OCI-LY7 (cell line): ENCODE data around the gene FGD5. TPM values are rescaled to one million over a fixed set of nuclear protein-coding genes. Genes with fewer than 3 reads are reported as not detected.

ENCODE experiments used
- BruUV-seq: library from RNA; stranded (reverse); fragments of 400-500 nt; replicated peaks from 2 replicates; lab custom pipeline; 2021; lab: Mats Ljungman, UMichigan
- CTCF ChIA-PET: fragments of 300-600 bp; sonication (Branson Sonifier 250); formaldehyde crosslinking; loops from one replicate; lab custom pipeline; 2022; ENCODE audit warnings: antibody characterized with exemption; ENCODE audit not compliant: unreplicated experiment; lab: Charles Lee
- POLR2A ChIA-PET: fragments of 300-600 bp; sonication (Branson Sonifier 250); formaldehyde crosslinking; loops from one replicate; lab custom pipeline; 2022; ENCODE audit warnings: antibody characterized with exemption; lab: Charles Lee
- DNase-seq: peaks from one replicate; pipeline ENCODE4 v3.0.0-alpha.2; 2015; ENCODE audit warnings: low spot score
- H2AFZ ChIP-seq: fragments of 200-600 bp; sonication (generic), shearing (Covaris generic); 2 replicates; pipeline ENCODE4 v1.6.1; 2014; ENCODE audit warnings: mild to moderate bottlenecking, antibody characterized with exemption, low read length, moderate library complexity
- H3K27ac ChIP-seq: fragments of 200-600 bp; sonication (generic); 2 replicates; pipeline ENCODE4 v1.5.1; 2014; ENCODE audit warnings: mixed run types, low read depth, mild to moderate bottlenecking, moderate library complexity, low read length, inconsistent platforms; ENCODE audit not compliant: poor library complexity, severe bottlenecking
- H3K36me3 ChIP-seq: fragments of 200-600 bp; sonication (generic); 2 replicates; pipeline ENCODE4 v1.6.1; 2014; ENCODE audit warnings: mild to moderate bottlenecking, antibody characterized with exemption, low read length, moderate library complexity, mixed read lengths; ENCODE audit not compliant: insufficient read depth
- H3K4me1 ChIP-seq: fragments of 200-600 bp; sonication (generic); 2 replicates; pipeline ENCODE4 v1.5.1; 2014; ENCODE audit warnings: mild to moderate bottlenecking, low read length; ENCODE audit not compliant: insufficient read depth, poor library complexity, severe bottlenecking
- H3K4me2 ChIP-seq: fragments of 200-600 bp; sonication (generic); 2 replicates; pipeline ENCODE4 v1.6.1; 2014; ENCODE audit warnings: mild to moderate bottlenecking, low read length
- H3K4me3 ChIP-seq: fragments of 200-600 bp; sonication (generic); 2 replicates; pipeline ENCODE4 v1.5.1; 2014; ENCODE audit warnings: mild to moderate bottlenecking, low read depth, low read length; ENCODE audit not compliant: poor library complexity, severe bottlenecking
- H3K79me2 ChIP-seq: fragments of 200-600 bp; sonication (generic); 2 replicates; pipeline ENCODE4 v1.6.1; 2016; ENCODE audit warnings: low read depth, mild to moderate bottlenecking, low read length, moderate library complexity, mixed read lengths; ENCODE audit not compliant: insufficient read depth
- H3K9me2 ChIP-seq: fragments of 200-600 bp; sonication (generic); 2 replicates; pipeline ENCODE4 v1.6.1; 2016; ENCODE audit warnings: mild to moderate bottlenecking, low read length, mixed read lengths; ENCODE audit not compliant: insufficient read depth
- H3K9me3 ChIP-seq: fragments of 200-600 bp; sonication (generic); 2 replicates; pipeline ENCODE4 v1.6.1; 2014; ENCODE audit warnings: mild to moderate bottlenecking, mixed run types, low read length, mixed read lengths
- H4K20me1 ChIP-seq: fragments of 200-600 bp; sonication (generic); 2 replicates; pipeline ENCODE4 v1.6.1; 2014; ENCODE audit warnings: mild to moderate bottlenecking, antibody characterized with exemption, low read length, moderate library complexity, mixed read lengths; ENCODE audit not compliant: insufficient read depth
- EZH2phosphoT487 ChIP-seq: fragments of 200-600 bp; sonication (generic); IDR thresholded peaks from 2 replicates; pipeline ENCODE4 v1.6.1; 2018; ENCODE audit warnings: low read depth, borderline replicate concordance, mild to moderate bottlenecking, mixed run types, antibody characterized with exemption, low read length, moderate library complexity, mixed read lengths
- intact Hi-C: fragments of 100-400 bp; cut with micrococcal nuclease; formaldehyde crosslinking; loops from one replicate; pipeline ENCODE4 v1.10.0; 2022; ENCODE audit not compliant: unreplicated experiment
- total RNA-seq, 2 experiments: library from RNA; depleted of rRNA in 1 of 2; stranded (reverse); fragments of >200 nt in 1 of 2; shearing (Covaris generic) in 1 of 2; gene quantifications; 2 replicates each; pipeline ENCODE4 v1.2.3, GENCODE V29; 2014 to 2022
- TF ChIP-seq, protein P1 (sequence below): fragments of 200-600 bp; sonication (generic); conservative IDR thresholded peaks from 2 replicates; pipeline ENCODE4 v1.5.1; 2014; ENCODE audit warnings: mild to moderate bottlenecking, antibody characterized with exemption, low read length, moderate library complexity, mixed read lengths

Gene FGD5
- total RNA-seq, 2 experiments from 2014 or later: 0.09 to 0.21 TPM

GRCh38 chr3:14826069-14826468 lies 7.3 kb downstream of the FGD5 start:
- no peaks in the 10 kb centered on the region for H3K9me2 ChIP-seq
- H3K27ac ChIP-seq: no peak overlapping the region
- H3K4me2 ChIP-seq: no peak overlapping the region
- no peaks in the 10 kb centered on the region for H4K20me1 ChIP-seq
- no peaks in the 10 kb centered on the region for H3K9me3 ChIP-seq
- no peaks in the 10 kb centered on the region for H3K79me2 ChIP-seq
- DNase-seq: no peak
- no peak overlapping the region for H2AFZ ChIP-seq
- H3K36me3 ChIP-seq: no peaks in the 10 kb centered on the region
- CTCF ChIA-PET: no interaction called here
- H3K4me3 ChIP-seq: no peak overlapping the region
- intact Hi-C loops: no loop called here
- TF ChIP-seq, protein P1, sequence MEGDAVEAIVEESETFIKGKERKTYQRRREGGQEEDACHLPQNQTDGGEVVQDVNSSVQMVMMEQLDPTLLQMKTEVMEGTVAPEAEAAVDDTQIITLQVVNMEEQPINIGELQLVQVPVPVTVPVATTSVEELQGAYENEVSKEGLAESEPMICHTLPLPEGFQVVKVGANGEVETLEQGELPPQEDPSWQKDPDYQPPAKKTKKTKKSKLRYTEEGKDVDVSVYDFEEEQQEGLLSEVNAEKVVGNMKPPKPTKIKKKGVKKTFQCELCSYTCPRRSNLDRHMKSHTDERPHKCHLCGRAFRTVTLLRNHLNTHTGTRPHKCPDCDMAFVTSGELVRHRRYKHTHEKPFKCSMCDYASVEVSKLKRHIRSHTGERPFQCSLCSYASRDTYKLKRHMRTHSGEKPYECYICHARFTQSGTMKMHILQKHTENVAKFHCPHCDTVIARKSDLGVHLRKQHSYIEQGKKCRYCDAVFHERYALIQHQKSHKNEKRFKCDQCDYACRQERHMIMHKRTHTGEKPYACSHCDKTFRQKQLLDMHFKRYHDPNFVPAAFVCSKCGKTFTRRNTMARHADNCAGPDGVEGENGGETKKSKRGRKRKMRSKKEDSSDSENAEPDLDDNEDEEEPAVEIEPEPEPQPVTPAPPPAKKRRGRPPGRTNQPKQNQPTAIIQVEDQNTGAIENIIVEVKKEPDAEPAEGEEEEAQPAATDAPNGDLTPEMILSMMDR: no peak
- TF ChIP-seq EZH2phosphoT487: no peak
- BruUV-seq: no TSS peak
- POLR2A ChIA-PET: interaction anchor here (1.0 kb wide), 1 partner anchor 9 kb away, joined by 3 read pairs; no protein-coding TSS in a partner anchor
- H3K4me1 ChIP-seq: no peaks in the 10 kb centered on the region

DNA sequence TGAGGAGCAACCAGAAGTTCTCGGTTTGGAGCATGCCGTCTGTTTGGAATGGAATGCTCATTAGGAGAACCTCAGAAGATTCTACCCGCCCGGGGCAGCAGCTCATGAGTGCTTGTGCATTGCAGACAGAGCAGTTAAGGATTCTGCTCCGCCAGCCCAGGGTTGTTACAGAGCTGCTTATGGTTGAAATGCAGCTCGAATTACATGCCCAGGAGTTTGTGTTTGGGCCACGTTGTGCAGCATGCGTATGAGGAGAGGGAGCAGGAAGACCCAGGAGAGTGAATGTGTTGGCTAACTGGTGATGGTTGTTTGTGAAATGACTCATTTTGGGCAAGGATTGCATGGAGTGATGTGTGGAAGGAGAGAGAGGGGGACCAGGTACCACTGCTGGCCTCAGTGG lies 9.0 kb downstream of the FGD5 start:
- Histone ChIP-seq H3K9me2 (no peaks in the 10 kb centered on the region), H3K36me3 (no peaks in the 10 kb centered on the region), H3K4me1 (no peaks in the 10 kb centered on the region), H3K4me3 (no peak overlapping the region), H4K20me1 (no peaks in the 10 kb centered on the region), H3K79me2 (no peaks in the 10 kb centered on the region), H3K4me2 (no peak overlapping the region), H3K9me3 (no peaks in the 10 kb centered on the region), H2AFZ (no peak overlapping the region), H3K27ac (no peak overlapping the region)
- no TSS peak for BruUV-seq
- CTCF ChIA-PET: interaction anchor here (0.6 kb wide), 1 partner anchor 54 kb away, joined by 3 read pairs; no protein-coding TSS in a partner anchor
- TF ChIP-seq EZH2phosphoT487: no peak
- TF ChIP-seq, protein P1: no peak
- no peak for DNase-seq
- POLR2A ChIA-PET: no interaction called here
- intact Hi-C loops: no loop called here

GRCh38 chr3:14829811-14830210 lies 11.0 kb downstream of the FGD5 start:
- H3K4me1 ChIP-seq: no peaks in the 10 kb centered on the region
- no peak for DNase-seq
- ChIA-PET POLR2A (no interaction called here), CTCF (no interaction called here)
- H3K4me2 ChIP-seq: no peak overlapping the region
- intact Hi-C loops: no loop called here
- no TSS peak for BruUV-seq
- H3K36me3 ChIP-seq: no peaks in the 10 kb centered on the region
- no peak for TF ChIP-seq EZH2phosphoT487
- TF ChIP-seq, protein P1: no peak
- no peaks in the 10 kb centered on the region for H4K20me1 ChIP-seq
- no peak overlapping the region for H2AFZ ChIP-seq
- H3K9me2 ChIP-seq: no peaks in the 10 kb centered on the region
- H3K9me3 ChIP-seq: no peaks in the 10 kb centered on the region
- H3K27ac ChIP-seq: no peak overlapping the region
- H3K79me2 ChIP-seq: no peaks in the 10 kb centered on the region
- H3K4me3 ChIP-seq: no peak overlapping the region
